HepG2 (cell line): ENCODE measurements around the gene EGLN2. TPM values are rescaled to one million over a fixed set of nuclear protein-coding genes. Genes with fewer than 3 reads are reported as not detected.

ENCODE experiments used
- CSRNP2 ChIP-seq: sonication (generic); formaldehyde crosslinking; conservative IDR thresholded peaks from 2 replicates; pipeline ENCODE4 v1.8.0; 2022; ENCODE audit warnings: low read depth, missing genetic modification reagents
- ESRRA ChIP-seq: sonication (generic); formaldehyde crosslinking; IDR thresholded peaks from 2 replicates; pipeline ENCODE4 v1.5.1; 2020; ENCODE audit warnings: mild to moderate bottlenecking, low read depth, missing genetic modification reagents
- ETS1 ChIP-seq: sonication (generic); formaldehyde crosslinking; IDR thresholded peaks from 2 replicates; pipeline ENCODE4 v1.4.0; 2020; ENCODE audit warnings: missing genetic modification reagents
- GRHL1 ChIP-seq: sonication (generic); formaldehyde crosslinking; conservative IDR thresholded peaks from 2 replicates; pipeline ENCODE4 v1.8.0; 2022; ENCODE audit warnings: missing genetic modification reagents
- HMGXB4 ChIP-seq, 2 experiments: sonication (generic) in 1 of 2; formaldehyde crosslinking in 1 of 2; IDR thresholded peaks; 2 replicates each; pipeline versions ENCODE4 v1.4.0 to v1.6.1; 2018 to 2020; ENCODE audit warnings: missing genetic modification reagents in 2 of 2, borderline replicate concordance in 1 of 2, low read depth in 1 of 2, mild to moderate bottlenecking in 1 of 2, missing biosample characterization in 1 of 2
- MTF2 ChIP-seq: sonication (generic); formaldehyde crosslinking; IDR thresholded peaks from 2 replicates; pipeline ENCODE4 v1.5.0; 2020; ENCODE audit warnings: missing genetic modification reagents, borderline replicate concordance
- SOX5 ChIP-seq: IDR thresholded peaks from 2 replicates; pipeline ENCODE4 v1.6.1; 2016; ENCODE audit warnings: borderline replicate concordance
- SP5 ChIP-seq: IDR thresholded peaks from 2 replicates; pipeline ENCODE4 v1.6.1; 2016; ENCODE audit warnings: low read depth, borderline replicate concordance
- ZFP82 ChIP-seq: sonication (generic); formaldehyde crosslinking; IDR thresholded peaks from 2 replicates; pipeline ENCODE4 v1.5.1; 2020; ENCODE audit warnings: mild to moderate bottlenecking, missing genetic modification reagents, borderline replicate concordance
- ZFP91 ChIP-seq: sonication (generic); formaldehyde crosslinking; IDR thresholded peaks from 2 replicates; pipeline ENCODE4 v1.9.0; 2022; ENCODE audit warnings: missing genetic modification reagents, mild to moderate bottlenecking, borderline replicate concordance
- ZFYVE20 ChIP-seq: sonication (generic); formaldehyde crosslinking; IDR thresholded peaks from 2 replicates; pipeline ENCODE4 v1.8.0; 2023; ENCODE audit warnings: low read depth, mild to moderate bottlenecking, moderate library complexity, missing genetic modification reagents, borderline replicate concordance
- ZNF121 ChIP-seq: sonication (generic); formaldehyde crosslinking; IDR thresholded peaks from 2 replicates; pipeline ENCODE4 v1.5.0; 2020; ENCODE audit warnings: mild to moderate bottlenecking, missing genetic modification reagents
- ZNF224 ChIP-seq: sonication (generic); formaldehyde crosslinking; IDR thresholded peaks from 2 replicates; pipeline ENCODE4 v1.5.0; 2020; ENCODE audit warnings: mild to moderate bottlenecking, missing genetic modification reagents
- ZNF605 ChIP-seq: sonication (generic); formaldehyde crosslinking; IDR thresholded peaks from 2 replicates; pipeline ENCODE4 v1.8.0; 2022; ENCODE audit warnings: mild to moderate bottlenecking, missing genetic modification reagents
- ZNF607 ChIP-seq: sonication (generic); formaldehyde crosslinking; IDR thresholded peaks from 2 replicates; pipeline ENCODE4 v1.5.1; 2020; ENCODE audit warnings: missing genetic modification reagents, mild to moderate bottlenecking, borderline replicate concordance
- polyA plus RNA-seq, 8 experiments: library from polyadenylated mRNA; depleted of rRNA in 3 of 8; stranded (reverse) in 7 of 8; unstranded in 1 of 8; fragments of >200 nt; fragmentation: Illumina TruSeq in 4 of 8; extraction: Trizol in 4 of 8; gene quantifications; 2 replicates each; pipeline versions ENCODE4 v1.2.1 to v1.2.3, GENCODE V29; 2011 to 2016; ENCODE audit warnings: low read depth in 4 of 8, missing spikeins in 1 of 8, mixed read lengths in 1 of 8; ENCODE audit not compliant: insufficient read depth in 1 of 8
- total RNA-seq, 5 experiments: library from RNA; depleted of rRNA; stranded (reverse); fragments of >200 nt; fragmentation: Illumina TruSeq; extraction: Trizol; gene quantifications; 2 replicates each; pipeline ENCODE4 v1.2.3, GENCODE V29; 2016; ENCODE audit warnings: low read depth in 1 of 5
- TF ChIP-seq, protein P1 (sequence below): sonication (generic); formaldehyde crosslinking; IDR thresholded peaks from 2 replicates; pipeline ENCODE4 v1.8.0; 2022; ENCODE audit warnings: missing genetic modification reagents, low read depth, mild to moderate bottlenecking, borderline replicate concordance
- TF ChIP-seq, protein P2 (sequence below): sonication (generic); formaldehyde crosslinking; IDR thresholded peaks from 2 replicates; pipeline ENCODE4 v1.4.0; 2020; ENCODE audit warnings: missing genetic modification reagents, borderline replicate concordance

EGLN2 gene
- total and polyA plus RNA-seq, 2 of the 13 experiments (the other 11 are each of a cell fraction or from before 2014, with no cell fraction given) = 16.5 to 40.8 TPM

GRCh38 chr19:40831502-40832430 is 32.8 kb downstream of the EGLN2 start (continued):
- no peak for TF ChIP-seq ETS1 (CRISPR knock-in tag)
- TF ChIP-seq MTF2 (CRISPR knock-in tag) = no peak
- TF ChIP-seq CSRNP2 (CRISPR knock-in tag) = no peak
- no peak for TF ChIP-seq ZNF605 (CRISPR knock-in tag)
- TF ChIP-seq, protein P1, sequence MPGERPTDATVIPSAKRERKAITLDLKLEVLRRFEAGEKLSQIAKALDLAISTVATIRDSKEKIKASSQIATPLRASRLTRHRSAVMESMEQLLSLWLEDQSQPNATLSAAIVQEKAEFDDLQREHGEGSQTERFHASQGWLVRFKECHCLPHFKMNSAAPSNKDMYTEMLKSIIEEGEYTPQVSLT = no peak
- 0 out of 4 replicates have a peak, but pooled peaks of 1 of the 2 experiments have one; percentile 26 for TF ChIP-seq HMGXB4 (CRISPR knock-in tag; IDR thresholded peaks at IDR 0.05; ENCODE audit: borderline replicate concordance in 1 of 2, low read depth in 1 of 2)
- no peak for TF ChIP-seq ZFP91 (CRISPR knock-in tag)
- TF ChIP-seq, protein P2, sequence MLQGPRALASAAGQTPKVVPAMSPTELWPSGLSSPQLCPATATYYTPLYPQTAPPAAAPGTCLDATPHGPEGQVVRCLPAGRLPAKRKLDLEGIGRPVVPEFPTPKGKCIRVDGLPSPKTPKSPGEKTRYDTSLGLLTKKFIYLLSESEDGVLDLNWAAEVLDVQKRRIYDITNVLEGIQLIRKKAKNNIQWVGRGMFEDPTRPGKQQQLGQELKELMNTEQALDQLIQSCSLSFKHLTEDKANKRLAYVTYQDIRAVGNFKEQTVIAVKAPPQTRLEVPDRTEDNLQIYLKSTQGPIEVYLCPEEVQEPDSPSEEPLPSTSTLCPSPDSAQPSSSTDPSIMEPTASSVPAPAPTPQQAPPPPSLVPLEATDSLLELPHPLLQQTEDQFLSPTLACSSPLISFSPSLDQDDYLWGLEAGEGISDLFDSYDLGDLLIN = no peak
- TF ChIP-seq GRHL1 (CRISPR knock-in tag) = no peak
- no peak for TF ChIP-seq ZNF224 (CRISPR knock-in tag)
- TF ChIP-seq ZFP82 = no peak
- TF ChIP-seq ZNF607 (CRISPR knock-in tag) = no peak
- no peak for TF ChIP-seq SP5 (CRISPR knock-in tag)
- peak; percentile 91 for TF ChIP-seq SOX5 (CRISPR knock-in tag)
- no peak for TF ChIP-seq ESRRA (CRISPR knock-in tag)
- TF ChIP-seq ZNF121 (CRISPR knock-in tag) = no peak
- no peak for TF ChIP-seq ZFYVE20 (CRISPR knock-in tag)
